ENCODE measurements around the gene FLACC1.

DNA sequence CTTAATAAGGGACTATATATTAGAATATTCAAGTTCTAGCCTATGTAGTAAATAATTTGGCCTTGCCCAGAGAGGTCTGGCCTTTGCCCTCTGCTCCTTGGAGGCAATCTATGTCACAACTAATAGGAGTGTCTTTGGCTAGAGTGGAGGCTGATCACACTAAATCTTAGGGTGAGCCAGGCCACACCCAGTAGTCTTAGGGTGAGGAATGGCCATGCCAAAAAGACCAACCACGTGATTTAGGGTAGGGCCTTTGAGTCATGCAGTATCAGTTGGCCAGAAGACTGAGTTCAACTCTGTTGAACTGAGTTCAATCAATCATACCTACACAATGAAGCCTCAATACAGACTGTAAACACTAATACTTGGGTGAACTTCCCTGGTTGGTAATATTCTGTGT lies 26.0 kb upstream of the FLACC1 start:
- TF ChIP-seq POLR2A (IDR thresholded peaks at IDR 0.05; ENCODE audit: low read length) (no peak), GATA1 (IDR thresholded peaks at IDR 0.05; ENCODE audit: low read depth, low read length) (no peak)

Data from erythroblast (primary cell).